ENCODE data around the gene MASTL. TPM values are rescaled to one million over a fixed set of nuclear protein-coding genes. Genes with fewer than 3 reads are reported as not detected.

Gene MASTL
- total RNA-seq, 4 donors from 2014 or later: 7.2 to 13.0 (median 9.9) TPM

- H3K27ac ChIP-seq: no peak overlapping the region
- H3K4me1 ChIP-seq: no peaks in the 10 kb centered on the region
- no peak for DNase-seq (ENCODE audit: low spot score in 2 of 2)
- H3K36me3 ChIP-seq: peaks cover 95% of the 10 kb centered on the region
- TF ChIP-seq POLR2AphosphoS5 (IDR thresholded peaks at IDR 0.05) (no peak), CTCF (IDR thresholded peaks at IDR 0.05) (no peak)
- WGBS: 91% methylated on average over 2 of the region's 2 CpGs
- no peaks in the 10 kb centered on the region for H3K27me3 ChIP-seq
- no peak overlapping the region for H3K4me3 ChIP-seq
- H3K9me3 ChIP-seq: no peaks in the 10 kb centered on the region
Measured at GRCh38 chr10:27207350-27207749, 52.2 kb downstream of the MASTL start.

- 82% methylated on average over 5 of the region's 5 CpGs for WGBS
- H3K27me3 ChIP-seq: no peaks in the 10 kb centered on the region
- no peaks in the 10 kb centered on the region for H3K4me1 ChIP-seq
- peaks cover 47% of the 10 kb centered on the region for H3K36me3 ChIP-seq
- no peak for TF ChIP-seq EP300 (IDR thresholded peaks at IDR 0.05)
- no peak for TF ChIP-seq POLR2A (IDR thresholded peaks at IDR 0.05)
- peak; percentile 18 to 44 for TF ChIP-seq CTCF (IDR thresholded peaks at IDR 0.05)
- TF ChIP-seq POLR2AphosphoS5 (IDR thresholded peaks at IDR 0.05): no peak
- no peak overlapping the region for H3K27ac ChIP-seq
- peak in 1 of 2 donors; percentile 72 for DNase-seq (ENCODE audit: low spot score in 2 of 2)
- H3K4me3 ChIP-seq: no peak overlapping the region
- no peaks in the 10 kb centered on the region for H3K9me3 ChIP-seq
Measured at GRCh38 chr10:27223964-27224363, 68.8 kb downstream of the MASTL start.

GRCh38 chr10:27225011-27225590 lies 69.9 kb downstream of the MASTL start:
- H3K36me3 ChIP-seq: peaks cover 42% of the 10 kb centered on the region
- TF ChIP-seq CTCF (IDR thresholded peaks at IDR 0.05) (no peak), POLR2AphosphoS5 (IDR thresholded peaks at IDR 0.05) (no peak), EP300 (IDR thresholded peaks at IDR 0.05) (no peak), POLR2A (IDR thresholded peaks at IDR 0.05) (no peak)
- DNase-seq (ENCODE audit: low spot score in 2 of 2): peak in 1 of 2 donors; percentile 53
- H3K4me3 ChIP-seq: no peak overlapping the region
- H3K4me1 ChIP-seq: no peaks in the 10 kb centered on the region
- no peak overlapping the region for H3K27ac ChIP-seq
- H3K27me3 ChIP-seq: no peaks in the 10 kb centered on the region
- 84% methylated on average over 8 of the region's 8 CpGs for WGBS
- H3K9me3 ChIP-seq: no peaks in the 10 kb centered on the region

GRCh38 chr10:27225642-27226257 lies 70.6 kb downstream of the MASTL start:
- DNase-seq (ENCODE audit: low spot score in 2 of 2): no peak
- no peak for TF ChIP-seq POLR2A (IDR thresholded peaks at IDR 0.05)
- no peak for TF ChIP-seq CTCF (IDR thresholded peaks at IDR 0.05)
- no peak for TF ChIP-seq POLR2AphosphoS5 (IDR thresholded peaks at IDR 0.05)
- no peak for TF ChIP-seq EP300 (IDR thresholded peaks at IDR 0.05)
- WGBS: 59% methylated on average over 3 of the region's 3 CpGs
- H3K27ac ChIP-seq: no peak overlapping the region
- peaks cover 45% of the 10 kb centered on the region for H3K36me3 ChIP-seq
- no peak overlapping the region for H3K4me3 ChIP-seq
- H3K4me1 ChIP-seq: no peaks in the 10 kb centered on the region
- H3K9me3 ChIP-seq: no peaks in the 10 kb centered on the region
- no peaks in the 10 kb centered on the region for H3K27me3 ChIP-seq

GRCh38 chr10:27230022-27230421 lies 74.9 kb downstream of the MASTL start:
- Histone ChIP-seq H3K4me1 (no peaks in the 10 kb centered on the region), H3K9me3 (no peaks in the 10 kb centered on the region), H3K36me3 (peaks cover 33% of the 10 kb centered on the region), H3K27me3 (no peaks in the 10 kb centered on the region), H3K27ac (no peak overlapping the region), H3K4me3 (no peak overlapping the region)
- no peak for DNase-seq (ENCODE audit: low spot score in 2 of 2)
- 92% methylated on average over 1 of the region's 1 CpG for WGBS
- TF ChIP-seq EP300 (IDR thresholded peaks at IDR 0.05) (no peak), POLR2A (IDR thresholded peaks at IDR 0.05) (no peak), CTCF (IDR thresholded peaks at IDR 0.05) (no peak), POLR2AphosphoS5 (IDR thresholded peaks at IDR 0.05) (no peak)
